ENCODE data around the gene SLC35D2.

SLC35D2 gene

DNA sequence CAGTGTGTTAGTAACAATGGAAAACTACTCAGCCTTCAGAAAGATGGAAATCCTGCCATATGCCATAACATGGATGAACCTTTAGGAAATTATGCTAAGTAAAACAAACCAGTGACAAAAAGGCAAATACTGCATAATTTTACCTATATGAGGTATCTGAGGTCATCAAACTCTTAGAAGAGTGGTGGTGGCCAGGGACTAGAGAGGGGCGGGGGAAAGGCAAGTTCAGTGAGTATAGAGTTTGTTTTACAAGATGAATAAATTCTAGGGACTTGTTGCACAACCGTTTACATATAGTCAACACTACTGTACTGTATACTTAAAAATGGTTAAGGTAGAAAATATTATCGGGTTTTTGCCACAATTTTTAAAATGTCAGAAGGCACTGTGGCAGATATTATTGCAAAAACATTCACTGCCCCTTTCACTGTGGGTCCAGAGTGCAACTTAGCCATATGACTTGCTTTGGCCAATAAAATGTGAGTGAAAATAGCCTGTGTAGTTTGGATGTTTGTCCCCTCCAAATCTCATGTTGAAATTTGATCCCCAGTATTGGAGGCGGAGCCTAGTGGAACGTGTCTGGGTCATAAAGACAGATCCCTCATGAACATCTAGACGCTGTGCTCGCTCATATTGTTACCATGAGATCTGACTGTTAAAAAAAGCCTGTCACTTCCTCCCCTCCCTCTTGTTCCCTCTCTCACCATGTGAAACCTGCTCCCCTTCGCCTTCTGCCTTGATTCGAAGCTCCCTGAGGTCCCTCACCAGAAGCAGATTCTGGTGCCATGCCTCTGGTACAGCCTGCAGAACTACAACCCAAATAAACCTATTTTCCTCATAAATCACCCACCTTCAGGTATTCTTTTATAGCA, 25.1 kb upstream of the SLC35D2 start:
- H3K4me1 Mint-ChIP-seq: peaks cover 7% of the 10 kb centered on the region
- TF ChIP-seq CTCF (IDR thresholded peaks at IDR 0.05): no peak
- peaks cover 3% of the 10 kb centered on the region for H3K27me3 Mint-ChIP-seq (ENCODE audit: low read depth, poor library complexity)
- H3K4me3 Mint-ChIP-seq: no peak overlapping the region
- H3K36me3 Mint-ChIP-seq (ENCODE audit: low read depth): peaks cover 52% of the 10 kb centered on the region
- peak overlapping the region; percentile 10 for H3K27ac Mint-ChIP-seq
- no peak for DNase-seq
- H3K9me3 Mint-ChIP-seq: peaks cover 12% of the 10 kb centered on the region

DNA sequence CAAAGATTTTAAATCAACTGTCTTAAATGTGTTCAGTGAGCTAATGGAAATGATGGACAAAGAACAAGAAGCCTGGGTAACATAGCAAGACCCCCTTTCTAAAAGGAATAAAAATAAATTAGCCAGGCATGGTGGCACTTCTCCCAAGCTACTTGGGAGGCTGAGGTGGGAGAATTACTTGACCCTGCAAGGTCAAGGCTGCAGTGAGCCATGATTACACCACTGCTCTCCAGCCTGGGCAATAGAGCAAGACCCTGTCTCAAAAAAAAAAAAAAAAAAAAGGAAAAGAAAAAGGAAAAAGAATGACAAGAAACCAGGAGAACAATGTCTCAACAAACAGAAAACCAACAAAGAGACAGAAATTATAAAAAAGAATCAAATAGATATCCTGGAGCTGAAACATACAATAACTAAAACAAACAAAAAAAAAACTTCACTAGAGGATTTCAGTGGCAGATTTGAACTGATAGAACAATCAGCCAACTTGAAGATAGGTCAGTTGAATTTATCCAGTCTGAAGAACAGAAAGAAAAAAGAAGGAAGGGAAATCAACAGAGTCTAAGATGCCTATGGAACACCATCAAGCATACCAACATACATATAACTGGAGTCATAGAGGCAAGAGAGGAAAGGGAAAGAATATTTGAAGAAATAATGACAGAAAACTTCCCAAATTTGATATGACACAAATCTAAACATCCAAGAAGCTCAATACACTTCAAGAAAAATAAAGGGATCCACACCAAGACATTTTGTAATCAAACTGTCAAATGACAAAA, 16.8 kb upstream of the SLC35D2 start:
- Mint-ChIP-seq H3K4me3 (no peak overlapping the region), H3K4me1 (peaks cover 22% of the 10 kb centered on the region), H3K27me3 (ENCODE audit: low read depth, poor library complexity) (peaks cover 5% of the 10 kb centered on the region), H3K27ac (no peak overlapping the region), H3K36me3 (ENCODE audit: low read depth) (peaks cover 53% of the 10 kb centered on the region), H3K9me3 (peaks cover 34% of the 10 kb centered on the region)
- TF ChIP-seq CTCF (IDR thresholded peaks at IDR 0.05): no peak
- DNase-seq: no peak

- DNase-seq: no peak
- Mint-ChIP-seq H3K27ac (peak overlapping the region; percentile 94), H3K4me3 (no peak overlapping the region), H3K4me1 (peaks cover 25% of the 10 kb centered on the region), H3K9me3 (peaks cover 31% of the 10 kb centered on the region), H3K36me3 (ENCODE audit: low read depth) (peaks cover 47% of the 10 kb centered on the region), H3K27me3 (ENCODE audit: low read depth, poor library complexity) (peaks cover 3% of the 10 kb centered on the region)
- no peak for TF ChIP-seq CTCF (IDR thresholded peaks at IDR 0.05)
Measured at GRCh38 chr9:96399325-96399633, 15.8 kb upstream of the SLC35D2 start.

DNA sequence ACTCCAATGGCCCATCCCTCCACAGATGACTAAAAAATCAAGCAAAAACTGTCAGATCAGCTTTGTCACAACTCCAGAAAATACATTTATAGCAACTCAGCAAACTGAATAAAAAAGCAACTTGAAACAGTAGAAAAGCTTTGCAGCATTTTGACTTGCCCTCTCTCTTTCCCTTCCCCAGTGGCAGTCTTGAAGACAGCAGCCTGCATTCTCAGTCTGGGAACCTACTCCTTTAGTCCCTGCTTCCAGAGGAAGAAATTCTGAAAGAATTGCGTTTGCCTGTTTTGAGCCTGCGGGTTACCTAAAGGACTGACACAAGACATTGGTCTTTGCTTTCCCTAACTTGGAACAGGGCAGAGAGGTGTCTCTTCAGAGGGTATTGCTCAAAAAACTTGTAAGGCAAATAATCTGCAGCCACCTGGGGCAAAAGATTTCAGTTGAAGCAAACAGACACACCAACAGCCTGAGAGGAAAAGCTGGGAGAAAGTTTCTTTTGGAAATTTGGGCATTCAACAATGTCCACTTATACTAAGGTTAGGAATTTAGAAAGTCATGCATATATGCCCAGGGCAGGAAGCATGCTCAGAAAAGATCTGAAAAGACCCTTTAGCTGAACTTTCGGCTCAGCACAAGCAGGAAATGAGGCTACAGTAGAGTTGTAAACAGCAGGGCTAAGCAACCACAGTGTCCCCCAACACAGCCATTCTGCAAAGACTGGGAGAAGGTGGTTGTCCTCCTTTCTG, 15.2 kb upstream of the SLC35D2 start:
- H3K9me3 Mint-ChIP-seq: peaks cover 29% of the 10 kb centered on the region
- DNase-seq: no peak
- no peak overlapping the region for H3K4me3 Mint-ChIP-seq
- H3K4me1 Mint-ChIP-seq: peaks cover 25% of the 10 kb centered on the region
- peak overlapping the region; percentile 94 for H3K27ac Mint-ChIP-seq
- peaks cover 46% of the 10 kb centered on the region for H3K36me3 Mint-ChIP-seq (ENCODE audit: low read depth)
- no peak for TF ChIP-seq CTCF (IDR thresholded peaks at IDR 0.05)
- H3K27me3 Mint-ChIP-seq (ENCODE audit: low read depth, poor library complexity): peaks cover 6% of the 10 kb centered on the region

DNA sequence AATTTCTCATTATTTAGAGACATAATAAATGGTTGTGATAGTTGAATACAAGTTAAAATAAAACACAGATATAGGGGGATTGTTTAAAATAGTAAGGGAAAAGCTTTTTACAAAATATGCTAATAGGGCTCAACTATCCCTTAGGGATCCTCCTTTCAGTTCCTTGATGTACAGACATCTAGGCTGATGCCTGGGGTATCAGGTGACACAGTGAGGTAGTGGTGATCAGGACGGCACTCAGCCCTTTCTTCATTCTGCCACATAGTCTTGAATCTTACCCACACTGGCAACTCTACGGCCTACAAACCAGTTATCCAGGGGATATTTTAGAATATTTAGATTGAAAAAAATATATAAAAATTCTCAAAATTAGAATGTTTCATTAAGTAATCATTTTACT, 12.5 kb upstream of the SLC35D2 start:
- no peak for DNase-seq
- Mint-ChIP-seq H3K27me3 (ENCODE audit: low read depth, poor library complexity) (peaks cover 6% of the 10 kb centered on the region), H3K36me3 (ENCODE audit: low read depth) (peaks cover 42% of the 10 kb centered on the region), H3K27ac (no peak overlapping the region), H3K4me1 (peaks cover 25% of the 10 kb centered on the region), H3K4me3 (no peak overlapping the region), H3K9me3 (peaks cover 13% of the 10 kb centered on the region)
- no peak for TF ChIP-seq CTCF (IDR thresholded peaks at IDR 0.05)

Measured in nephron progenitor cell (in vitro differentiated cells).